Measurements from ENCODE around the gene IGFBP6. TPM values are rescaled to one million over a fixed set of nuclear protein-coding genes. Genes with fewer than 3 reads are reported as not detected.

IGFBP6 gene
- total and polyA plus RNA-seq, 9 of the 15 experiments (the other 6 are each of a cell fraction or from before 2014, with no cell fraction given), result 0.15 to 1.4 (median 0.54) TPM

DNA sequence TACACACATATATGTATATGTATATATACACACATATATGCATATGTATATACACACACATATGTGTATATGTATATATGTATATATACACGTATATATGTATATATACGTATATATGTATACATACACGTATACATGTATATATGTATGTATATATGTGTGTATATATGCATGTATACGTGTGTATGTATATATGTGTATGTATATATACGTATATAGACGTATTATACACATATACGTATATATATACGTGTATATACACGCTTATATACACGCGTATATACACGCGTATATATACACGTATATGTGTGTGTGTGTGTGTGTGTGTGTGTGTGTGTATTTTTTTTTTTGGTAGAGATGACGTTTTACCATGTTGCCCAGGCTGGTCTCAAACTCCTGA lies 50.2 kb downstream of the IGFBP6 start (continued):
- TF ChIP-seq, protein P1, sequence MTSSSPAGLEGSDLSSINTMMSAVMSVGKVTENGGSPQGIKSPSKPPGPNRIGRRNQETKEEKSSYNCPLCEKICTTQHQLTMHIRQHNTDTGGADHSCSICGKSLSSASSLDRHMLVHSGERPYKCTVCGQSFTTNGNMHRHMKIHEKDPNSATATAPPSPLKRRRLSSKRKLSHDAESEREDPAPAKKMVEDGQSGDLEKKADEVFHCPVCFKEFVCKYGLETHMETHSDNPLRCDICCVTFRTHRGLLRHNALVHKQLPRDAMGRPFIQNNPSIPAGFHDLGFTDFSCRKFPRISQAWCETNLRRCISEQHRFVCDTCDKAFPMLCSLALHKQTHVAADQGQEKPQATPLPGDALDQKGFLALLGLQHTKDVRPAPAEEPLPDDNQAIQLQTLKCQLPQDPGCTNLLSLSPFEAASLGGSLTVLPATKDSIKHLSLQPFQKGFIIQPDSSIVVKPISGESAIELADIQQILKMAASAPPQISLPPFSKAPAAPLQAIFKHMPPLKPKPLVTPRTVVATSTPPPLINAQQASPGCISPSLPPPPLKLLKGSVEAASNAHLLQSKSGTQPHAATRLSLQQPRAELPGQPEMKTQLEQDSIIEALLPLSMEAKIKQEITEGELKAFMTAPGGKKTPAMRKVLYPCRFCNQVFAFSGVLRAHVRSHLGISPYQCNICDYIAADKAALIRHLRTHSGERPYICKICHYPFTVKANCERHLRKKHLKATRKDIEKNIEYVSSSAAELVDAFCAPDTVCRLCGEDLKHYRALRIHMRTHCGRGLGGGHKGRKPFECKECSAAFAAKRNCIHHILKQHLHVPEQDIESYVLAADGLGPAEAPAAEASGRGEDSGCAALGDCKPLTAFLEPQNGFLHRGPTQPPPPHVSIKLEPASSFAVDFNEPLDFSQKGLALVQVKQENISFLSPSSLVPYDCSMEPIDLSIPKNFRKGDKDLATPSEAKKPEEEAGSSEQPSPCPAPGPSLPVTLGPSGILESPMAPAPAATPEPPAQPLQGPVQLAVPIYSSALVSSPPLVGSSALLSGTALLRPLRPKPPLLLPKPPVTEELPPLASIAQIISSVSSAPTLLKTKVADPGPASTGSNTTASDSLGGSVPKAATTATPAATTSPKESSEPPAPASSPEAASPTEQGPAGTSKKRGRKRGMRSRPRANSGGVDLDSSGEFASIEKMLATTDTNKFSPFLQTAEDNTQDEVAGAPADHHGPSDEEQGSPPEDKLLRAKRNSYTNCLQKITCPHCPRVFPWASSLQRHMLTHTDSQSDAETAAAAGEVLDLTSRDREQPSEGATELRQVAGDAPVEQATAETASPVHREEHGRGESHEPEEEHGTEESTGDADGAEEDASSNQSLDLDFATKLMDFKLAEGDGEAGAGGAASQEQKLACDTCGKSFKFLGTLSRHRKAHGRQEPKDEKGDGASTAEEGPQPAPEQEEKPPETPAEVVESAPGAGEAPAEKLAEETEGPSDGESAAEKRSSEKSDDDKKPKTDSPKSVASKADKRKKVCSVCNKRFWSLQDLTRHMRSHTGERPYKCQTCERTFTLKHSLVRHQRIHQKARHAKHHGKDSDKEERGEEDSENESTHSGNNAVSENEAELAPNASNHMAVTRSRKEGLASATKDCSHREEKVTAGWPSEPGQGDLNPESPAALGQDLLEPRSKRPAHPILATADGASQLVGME (CRISPR knock-in tag; IDR thresholded peaks at IDR 0.05), result peak; percentile 79; the same call in 1 of the 2 replicates
- TF ChIP-seq BRD4 (IDR thresholded peaks at IDR 0.05) (no peak), GATA2 (CRISPR knock-in tag; IDR thresholded peaks at IDR 0.05) (no peak), ELF4 (CRISPR knock-in tag; IDR thresholded peaks at IDR 0.05) (no peak), CC2D1A (IDR thresholded peaks at IDR 0.05) (no peak), ZNF282 (CRISPR knock-in tag; IDR thresholded peaks at IDR 0.05) (no peak), HNRNPLL (IDR thresholded peaks at IDR 0.05; ENCODE audit: low read depth, low read length, poor library complexity, severe bottlenecking) (no peak), ZNF717 (CRISPR knock-in tag; IDR thresholded peaks at IDR 0.05) (no peak), ZNF696 (CRISPR knock-in tag; conservative IDR thresholded peaks at IDR 0.05) (no peak), EP400 (IDR thresholded peaks at IDR 0.05) (no peak), PHB2 (IDR thresholded peaks at IDR 0.05; ENCODE audit: low read depth) (no peak), SRF (CRISPR knock-in tag; IDR thresholded peaks at IDR 0.05) (peak in 1 of 2 experiments; percentile 60; a peak in 1 of 4 replicates), FOXA1 (IDR thresholded peaks at IDR 0.05; ENCODE audit: borderline replicate concordance) (no peak)
- TF ChIP-seq, protein P2, sequence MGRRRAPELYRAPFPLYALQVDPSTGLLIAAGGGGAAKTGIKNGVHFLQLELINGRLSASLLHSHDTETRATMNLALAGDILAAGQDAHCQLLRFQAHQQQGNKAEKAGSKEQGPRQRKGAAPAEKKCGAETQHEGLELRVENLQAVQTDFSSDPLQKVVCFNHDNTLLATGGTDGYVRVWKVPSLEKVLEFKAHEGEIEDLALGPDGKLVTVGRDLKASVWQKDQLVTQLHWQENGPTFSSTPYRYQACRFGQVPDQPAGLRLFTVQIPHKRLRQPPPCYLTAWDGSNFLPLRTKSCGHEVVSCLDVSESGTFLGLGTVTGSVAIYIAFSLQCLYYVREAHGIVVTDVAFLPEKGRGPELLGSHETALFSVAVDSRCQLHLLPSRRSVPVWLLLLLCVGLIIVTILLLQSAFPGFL (CRISPR knock-in tag; IDR thresholded peaks at IDR 0.05), result no peak
- TF ChIP-seq, protein P3, sequence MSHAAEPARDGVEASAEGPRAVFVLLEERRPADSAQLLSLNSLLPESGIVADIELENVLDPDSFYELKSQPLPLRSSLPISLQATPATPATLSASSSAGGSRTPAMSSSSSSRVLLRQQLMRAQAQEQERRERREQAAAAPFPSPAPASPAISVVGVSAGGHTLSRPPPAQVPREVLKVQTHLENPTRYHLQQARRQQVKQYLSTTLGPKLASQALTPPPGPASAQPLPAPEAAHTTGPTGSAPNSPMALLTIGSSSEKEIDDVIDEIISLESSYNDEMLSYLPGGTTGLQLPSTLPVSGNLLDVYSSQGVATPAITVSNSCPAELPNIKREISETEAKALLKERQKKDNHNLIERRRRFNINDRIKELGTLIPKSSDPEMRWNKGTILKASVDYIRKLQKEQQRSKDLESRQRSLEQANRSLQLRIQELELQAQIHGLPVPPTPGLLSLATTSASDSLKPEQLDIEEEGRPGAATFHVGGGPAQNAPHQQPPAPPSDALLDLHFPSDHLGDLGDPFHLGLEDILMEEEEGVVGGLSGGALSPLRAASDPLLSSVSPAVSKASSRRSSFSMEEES (CRISPR knock-in tag; IDR thresholded peaks at IDR 0.05), result no peak
- TF ChIP-seq, protein P4, sequence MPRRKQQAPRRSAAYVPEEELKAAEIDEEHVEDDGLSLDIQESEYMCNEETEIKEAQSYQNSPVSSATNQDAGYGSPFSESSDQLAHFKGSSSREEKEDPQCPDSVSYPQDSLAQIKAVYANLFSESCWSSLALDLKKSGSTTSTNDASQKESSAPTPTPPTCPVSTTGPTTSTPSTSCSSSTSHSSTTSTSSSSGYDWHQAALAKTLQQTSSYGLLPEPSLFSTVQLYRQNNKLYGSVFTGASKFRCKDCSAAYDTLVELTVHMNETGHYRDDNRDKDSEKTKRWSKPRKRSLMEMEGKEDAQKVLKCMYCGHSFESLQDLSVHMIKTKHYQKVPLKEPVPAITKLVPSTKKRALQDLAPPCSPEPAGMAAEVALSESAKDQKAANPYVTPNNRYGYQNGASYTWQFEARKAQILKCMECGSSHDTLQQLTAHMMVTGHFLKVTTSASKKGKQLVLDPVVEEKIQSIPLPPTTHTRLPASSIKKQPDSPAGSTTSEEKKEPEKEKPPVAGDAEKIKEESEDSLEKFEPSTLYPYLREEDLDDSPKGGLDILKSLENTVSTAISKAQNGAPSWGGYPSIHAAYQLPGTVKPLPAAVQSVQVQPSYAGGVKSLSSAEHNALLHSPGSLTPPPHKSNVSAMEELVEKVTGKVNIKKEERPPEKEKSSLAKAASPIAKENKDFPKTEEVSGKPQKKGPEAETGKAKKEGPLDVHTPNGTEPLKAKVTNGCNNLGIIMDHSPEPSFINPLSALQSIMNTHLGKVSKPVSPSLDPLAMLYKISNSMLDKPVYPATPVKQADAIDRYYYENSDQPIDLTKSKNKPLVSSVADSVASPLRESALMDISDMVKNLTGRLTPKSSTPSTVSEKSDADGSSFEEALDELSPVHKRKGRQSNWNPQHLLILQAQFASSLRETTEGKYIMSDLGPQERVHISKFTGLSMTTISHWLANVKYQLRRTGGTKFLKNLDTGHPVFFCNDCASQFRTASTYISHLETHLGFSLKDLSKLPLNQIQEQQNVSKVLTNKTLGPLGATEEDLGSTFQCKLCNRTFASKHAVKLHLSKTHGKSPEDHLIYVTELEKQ (CRISPR knock-in tag; IDR thresholded peaks at IDR 0.05), result peak; percentile 85; the same call in 1 of the 2 replicates
- TF ChIP-seq, protein P5, sequence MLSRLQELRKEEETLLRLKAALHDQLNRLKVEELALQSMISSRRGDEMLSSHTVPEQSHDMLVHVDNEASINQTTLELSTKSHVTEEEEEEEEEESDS (CRISPR knock-in tag; IDR thresholded peaks at IDR 0.05), result peak; percentile 68
